Stimulated activated CD4-positive, alpha-beta T cell treated with anti-CD3 and anti-CD28 coated beads, Interleukin-4, amount 100 ng/mL, for 24 hours (primary cell): ENCODE results near the gene TCF4.

Experiments used
- DNase-seq: peaks from one replicate; pipeline ENCODE4 v3.0.0-alpha.2; 2020

Gene TCF4

DNA sequence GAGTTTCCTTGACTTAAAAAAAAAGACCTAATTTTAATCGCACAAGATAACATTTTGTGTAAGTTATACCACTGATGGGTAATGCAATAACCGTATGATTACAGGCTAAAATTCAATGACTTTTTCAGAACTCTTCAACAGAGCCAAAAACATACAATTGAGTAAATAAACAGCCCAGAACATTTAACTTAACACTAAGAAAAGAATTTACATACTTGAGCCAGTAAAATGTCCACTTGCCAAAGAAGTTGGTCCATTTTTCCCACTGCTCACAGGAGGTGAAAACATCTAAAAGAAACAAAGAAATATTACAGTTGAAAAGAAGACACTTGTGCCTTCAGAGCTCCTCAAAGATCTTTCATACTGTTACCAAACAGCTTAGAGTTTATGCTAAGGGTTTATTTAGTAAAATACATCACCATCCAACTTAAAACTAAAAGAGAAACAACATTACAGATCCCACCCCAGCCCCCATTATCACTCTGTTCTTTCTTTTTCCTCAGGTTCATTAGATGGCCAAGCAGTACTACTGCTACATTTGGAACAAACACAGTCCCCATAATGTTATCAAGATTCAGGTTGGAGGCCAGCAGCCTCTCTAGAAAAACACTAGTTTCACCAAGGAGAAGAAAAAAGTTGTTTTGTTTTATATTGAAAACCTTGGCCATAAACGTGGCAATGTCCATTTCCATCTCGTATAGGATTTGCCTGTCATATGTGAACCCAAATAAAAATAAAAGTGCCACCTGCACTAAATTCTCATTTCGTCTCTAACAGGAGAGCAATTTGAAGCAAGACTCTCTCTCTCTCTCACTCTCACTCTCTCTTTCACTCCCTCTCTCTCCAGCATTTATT is 2.7 kb downstream of the TCF4 start:
- no peak for DNase-seq

DNA sequence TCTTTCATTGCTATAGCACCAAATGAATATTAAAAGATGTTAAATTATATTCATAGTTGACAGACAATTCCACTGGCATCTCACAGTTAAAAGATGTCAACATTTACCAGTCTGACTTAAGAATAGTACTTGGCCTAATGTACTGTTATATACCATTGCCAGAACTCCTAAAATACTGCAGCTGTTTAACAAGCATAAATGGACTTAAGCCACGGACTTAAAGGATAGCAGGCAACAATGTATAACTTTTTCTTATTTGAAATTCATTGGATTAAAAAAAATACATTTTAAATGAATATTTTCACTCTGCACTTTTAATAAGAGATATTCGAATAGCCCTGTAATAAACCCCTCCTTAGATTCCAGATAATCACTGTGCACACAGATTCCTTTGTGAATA is 3.8 kb downstream of the TCF4 start:
- no peak for DNase-seq

DNA sequence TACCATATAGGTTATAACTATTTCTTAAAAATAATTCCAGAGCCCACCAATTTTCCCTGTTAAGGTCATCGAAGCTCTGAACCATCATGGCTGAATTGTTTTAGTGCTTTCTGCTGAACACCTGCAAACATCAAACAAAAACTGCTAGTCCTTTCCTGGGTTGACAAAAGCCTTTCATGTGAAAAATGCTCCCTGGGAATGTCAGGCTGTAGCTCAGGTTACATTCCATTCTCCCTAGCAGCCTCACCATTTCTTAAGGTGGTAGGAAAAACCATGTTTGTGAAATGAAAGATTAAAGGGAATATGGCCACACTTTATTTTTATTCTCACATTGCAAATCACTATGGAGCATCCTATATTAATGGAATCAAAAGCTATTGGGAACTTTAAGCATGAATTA is 5.7 kb downstream of the TCF4 start:
- DNase-seq, result no peak

DNA sequence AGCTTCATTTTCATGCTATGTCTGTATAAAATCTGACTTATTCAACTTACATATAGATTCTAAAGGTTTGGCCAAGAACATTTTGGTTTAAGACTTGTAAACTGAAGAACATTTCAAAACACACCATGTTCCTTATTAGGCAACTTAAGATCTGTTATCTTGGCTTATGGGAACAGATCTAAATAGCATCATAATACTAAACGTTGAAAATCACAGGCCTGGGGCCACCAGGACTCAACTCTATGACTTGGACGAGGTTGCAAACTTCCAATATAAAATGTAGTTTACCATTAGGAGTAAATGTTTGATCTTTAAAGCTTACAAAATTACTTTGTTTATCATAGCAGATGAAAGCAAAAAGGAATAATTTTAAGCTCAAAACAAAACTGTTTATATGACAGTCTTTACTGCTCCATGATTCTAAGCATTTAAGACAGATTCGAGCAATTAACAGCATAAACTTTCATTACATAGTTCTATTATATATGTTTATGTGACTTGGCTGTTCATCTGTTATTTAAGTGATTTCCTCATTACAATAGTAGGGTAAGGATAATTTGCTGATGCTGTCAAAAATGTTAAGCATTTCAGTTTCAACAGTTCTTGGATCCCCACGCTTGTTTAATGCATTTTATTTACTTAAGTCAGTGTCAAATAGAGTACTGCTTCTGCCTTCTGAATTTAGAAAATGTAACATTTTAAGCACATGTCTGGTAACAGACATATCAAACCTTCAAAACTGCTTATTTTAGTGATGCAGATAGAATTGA is 8.3 kb downstream of the TCF4 start:
- DNase-seq, result no peak

DNA sequence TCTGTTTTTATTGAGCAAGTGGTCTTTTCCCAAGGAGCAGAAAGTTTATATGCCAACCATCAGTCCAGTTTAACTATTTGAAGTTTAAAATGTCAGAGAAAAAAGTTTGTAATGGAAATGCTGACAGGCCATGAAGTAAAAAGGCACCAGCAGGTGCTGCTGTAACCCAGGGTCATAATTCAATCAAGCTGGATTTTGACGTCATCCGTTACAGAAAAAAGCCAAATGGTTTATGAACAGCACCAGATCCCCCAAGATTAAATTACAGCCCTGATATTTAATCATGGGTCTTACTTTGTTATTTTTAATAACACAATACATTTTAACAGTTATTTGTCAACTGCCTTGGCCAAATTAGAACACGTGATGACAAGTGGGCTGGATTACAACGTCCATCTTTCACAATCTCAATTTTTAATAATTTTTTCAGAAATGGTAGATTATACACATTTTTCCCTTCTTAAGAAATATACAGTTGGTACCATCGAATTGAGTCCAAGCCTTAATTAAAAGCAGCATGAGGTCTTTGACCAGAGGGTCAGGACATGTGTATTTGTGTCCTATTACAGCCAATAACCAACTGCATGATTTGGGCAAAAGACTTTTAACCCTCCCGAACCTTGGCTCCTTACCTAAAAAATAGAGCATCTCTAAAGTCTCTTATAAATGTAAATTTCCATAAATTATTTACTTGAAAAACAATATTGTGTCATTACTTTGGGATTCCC is 10.0 kb downstream of the TCF4 start:
- no peak for DNase-seq

DNA sequence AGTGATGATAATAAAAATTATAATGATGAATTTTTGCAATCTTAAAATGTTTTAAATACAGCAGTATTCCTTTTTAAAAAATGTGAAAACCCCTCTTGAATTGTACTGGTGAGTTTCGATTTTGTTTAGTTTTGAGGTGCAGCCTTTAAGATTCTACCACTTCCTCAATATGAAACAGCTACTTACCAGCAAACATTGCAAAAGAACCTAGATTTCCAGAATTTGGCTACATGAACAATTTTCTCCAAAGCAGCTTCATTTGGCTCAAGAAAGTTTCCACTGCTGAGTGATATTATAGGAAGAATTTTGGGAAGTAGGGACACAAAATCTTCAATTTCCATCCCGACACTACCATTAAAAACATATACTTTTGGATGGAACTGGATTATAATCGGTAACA is 12.0 kb downstream of the TCF4 start:
- DNase-seq, result no peak

DNA sequence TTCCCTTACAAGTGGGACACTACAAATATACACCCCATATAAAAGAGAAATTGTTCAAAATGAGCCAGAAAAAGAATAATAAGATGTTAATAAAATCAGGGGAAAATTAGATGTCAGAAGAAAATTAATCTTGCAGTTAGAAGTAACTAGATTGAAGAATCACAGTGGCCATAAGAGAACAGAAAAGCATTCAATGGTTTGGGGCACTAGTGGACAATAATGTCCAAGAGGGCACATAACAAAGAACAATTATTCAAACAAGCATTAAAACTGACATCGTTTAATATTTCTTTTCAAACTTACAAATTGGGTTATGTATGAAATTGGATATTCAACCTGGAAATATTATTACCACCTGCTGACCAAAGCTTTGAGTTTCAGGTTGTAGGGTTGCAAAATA is 12.9 kb downstream of the TCF4 start:
- no peak for DNase-seq

DNA sequence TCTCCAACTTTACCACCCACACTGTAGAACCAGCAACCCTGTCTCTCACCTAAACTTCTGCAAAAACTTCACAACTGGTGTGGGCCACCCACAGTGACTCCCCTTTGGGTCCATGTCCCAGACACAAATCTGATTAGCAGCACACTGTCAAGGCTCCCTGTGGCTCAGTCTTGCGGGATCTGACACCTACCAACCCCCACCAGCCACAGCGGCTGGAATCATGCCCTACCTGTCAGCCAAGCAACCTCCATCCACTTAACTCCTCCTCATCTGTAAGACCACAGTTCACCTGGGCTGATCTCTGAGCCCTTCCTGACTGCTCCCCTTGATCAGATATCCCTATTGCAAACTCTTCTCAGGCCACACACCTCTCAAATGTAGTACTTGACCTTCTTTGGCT is 14.6 kb downstream of the TCF4 start:
- no peak for DNase-seq

DNA sequence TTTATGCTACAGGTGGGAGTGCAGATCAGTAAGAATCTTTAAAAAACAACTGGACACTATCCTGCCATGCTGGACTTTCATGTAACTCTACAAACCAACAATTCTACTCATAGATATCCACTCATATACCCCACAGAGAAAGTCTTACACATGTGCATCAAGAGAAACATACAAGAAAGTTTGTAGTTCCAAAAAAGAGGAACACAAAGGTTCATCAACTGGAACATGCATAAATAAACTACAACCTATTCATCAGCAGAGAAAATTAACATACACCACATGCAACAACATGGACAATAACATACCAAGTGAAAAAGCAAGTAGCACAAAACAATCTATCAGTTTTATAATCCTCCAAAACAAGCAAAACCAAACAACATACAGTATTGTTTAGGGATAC is 17.0 kb downstream of the TCF4 start:
- no peak for DNase-seq

DNA sequence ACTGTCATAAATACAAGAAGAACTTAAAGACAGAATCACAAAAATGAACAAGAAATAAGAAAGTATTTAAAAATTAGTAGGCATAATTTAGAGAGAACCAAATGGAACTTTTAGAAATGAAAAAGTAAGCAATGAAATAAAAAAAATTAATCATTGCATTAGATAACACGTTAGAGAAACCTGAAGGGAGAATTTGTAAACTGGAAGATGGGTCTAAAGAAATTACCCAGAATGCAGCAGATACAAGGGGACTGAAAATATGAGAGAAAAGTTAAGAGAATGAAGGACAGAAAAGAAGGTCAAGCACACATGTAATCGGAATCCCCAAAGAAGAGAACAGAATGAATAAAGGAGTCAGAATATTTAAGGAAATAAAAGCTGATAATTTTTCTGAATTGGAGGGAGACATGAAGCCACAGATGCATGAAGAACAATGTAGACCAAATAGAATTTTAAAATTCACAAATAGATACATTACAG is 21.5 kb downstream of the TCF4 start:
- DNase-seq, result no peak

DNA sequence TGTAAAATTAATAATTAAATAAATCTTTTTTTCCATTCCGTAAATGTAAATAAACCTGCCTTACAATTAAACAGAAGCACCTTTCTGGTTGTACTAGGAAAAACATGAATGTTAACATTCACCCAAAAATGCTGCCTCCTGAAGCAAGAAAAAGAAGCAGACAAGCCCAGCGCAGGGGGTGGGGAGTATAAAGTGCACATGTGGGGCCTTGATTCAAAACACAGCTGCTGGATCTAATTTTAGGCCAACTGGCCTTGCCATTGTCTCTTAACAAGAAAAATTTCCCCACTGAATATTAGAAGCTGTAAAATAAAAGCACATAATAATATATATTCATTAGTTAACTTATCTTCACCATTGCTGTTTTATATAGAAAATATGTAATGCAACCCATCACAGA is 28.3 kb downstream of the TCF4 start:
- no peak for DNase-seq

DNA sequence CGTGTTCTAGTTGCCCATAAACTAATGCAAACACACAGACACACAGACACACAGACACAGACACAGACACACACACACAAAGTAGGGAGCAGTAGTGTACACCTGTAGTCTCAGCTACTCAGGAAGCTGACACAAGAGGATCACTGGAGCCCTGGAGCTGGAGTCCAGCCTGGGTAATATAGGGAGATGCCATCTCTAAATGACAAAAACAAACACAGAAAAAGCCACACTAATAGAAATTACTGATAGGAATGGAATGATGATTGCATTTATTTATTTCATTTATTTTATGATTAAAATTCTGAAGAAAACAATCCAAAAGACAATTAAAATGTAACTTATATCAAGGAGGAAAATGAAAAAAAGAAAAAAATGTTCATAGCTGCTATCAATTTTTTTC is 30.8 kb downstream of the TCF4 start:
- DNase-seq, result no peak

DNA sequence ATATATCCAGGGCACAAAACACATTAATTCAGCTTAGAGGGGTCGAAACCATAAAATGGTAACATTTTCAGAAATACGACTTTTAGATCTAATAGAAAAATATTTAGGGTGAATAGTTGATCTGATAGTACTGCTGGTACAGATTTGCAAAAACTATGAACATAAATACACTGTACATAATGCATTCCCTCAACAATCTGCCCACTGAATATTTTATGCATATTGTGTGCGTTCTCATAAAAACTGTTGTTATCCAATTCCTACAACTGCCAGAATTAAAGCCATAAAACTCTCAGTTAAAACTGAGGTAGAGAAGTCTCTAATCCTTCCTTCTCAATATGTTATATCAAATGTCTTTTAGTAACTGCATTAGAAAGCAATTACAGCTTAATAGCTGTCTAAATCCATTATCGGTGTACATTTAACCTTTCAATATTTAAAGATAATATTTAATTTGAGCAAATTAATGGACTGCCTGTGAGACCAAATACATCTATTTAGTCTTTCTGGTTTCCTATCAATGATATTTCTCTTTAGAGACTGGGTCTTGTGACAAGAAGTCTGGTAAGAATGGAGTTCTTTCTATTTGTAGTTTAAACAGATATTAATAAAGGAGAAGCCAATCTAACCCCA is 32.5 kb downstream of the TCF4 start:
- no peak for DNase-seq

DNA sequence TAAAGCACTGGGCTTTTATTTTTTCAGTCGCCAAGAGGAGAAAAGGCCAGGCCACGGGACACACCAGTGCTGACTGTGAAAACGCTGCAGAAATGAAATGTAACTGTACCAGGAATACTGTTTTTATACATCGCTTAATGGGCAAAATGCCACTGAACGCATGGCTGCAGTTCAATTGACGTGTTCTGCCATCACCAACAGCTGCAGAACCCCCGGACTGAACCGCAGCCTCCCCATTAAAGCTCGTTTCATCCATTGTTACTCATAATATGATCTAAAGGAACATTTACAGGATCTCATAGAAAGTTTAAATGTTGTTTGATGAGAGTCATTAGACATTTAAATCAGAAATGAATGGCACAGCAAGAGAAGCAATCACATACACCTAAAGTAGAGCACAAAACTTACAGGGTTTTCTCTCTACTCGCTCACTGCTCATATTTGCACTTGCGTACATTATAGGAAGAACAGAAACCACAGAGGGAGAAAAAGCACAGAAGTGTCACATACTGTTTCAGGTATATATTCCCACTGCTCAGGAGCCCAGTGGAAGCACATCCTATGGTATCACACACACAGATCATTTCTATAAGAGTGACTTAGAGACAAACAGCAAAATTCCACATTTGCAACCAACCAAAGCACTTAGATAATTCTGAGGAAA is 35.3 kb downstream of the TCF4 start:
- no peak for DNase-seq

DNA sequence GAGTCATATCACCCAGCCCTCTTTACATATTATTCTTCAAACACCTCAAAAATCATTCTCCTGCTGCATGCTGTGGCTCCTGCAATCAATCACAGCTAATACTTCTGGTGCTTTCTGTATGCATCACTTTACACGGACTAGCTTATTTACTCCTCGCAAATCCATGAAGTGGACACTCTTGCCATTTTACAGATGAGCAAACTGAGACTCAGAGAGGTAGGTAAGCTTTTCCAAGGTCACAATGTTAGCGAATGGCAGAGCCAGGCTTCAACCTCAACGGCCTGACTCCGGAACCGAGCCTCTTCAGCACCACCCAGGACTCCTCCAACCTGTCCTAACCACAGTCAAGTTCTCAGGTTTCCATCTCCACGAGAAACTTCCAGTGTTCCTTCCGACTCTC is 36.8 kb downstream of the TCF4 start:
- DNase-seq, result no peak

DNA sequence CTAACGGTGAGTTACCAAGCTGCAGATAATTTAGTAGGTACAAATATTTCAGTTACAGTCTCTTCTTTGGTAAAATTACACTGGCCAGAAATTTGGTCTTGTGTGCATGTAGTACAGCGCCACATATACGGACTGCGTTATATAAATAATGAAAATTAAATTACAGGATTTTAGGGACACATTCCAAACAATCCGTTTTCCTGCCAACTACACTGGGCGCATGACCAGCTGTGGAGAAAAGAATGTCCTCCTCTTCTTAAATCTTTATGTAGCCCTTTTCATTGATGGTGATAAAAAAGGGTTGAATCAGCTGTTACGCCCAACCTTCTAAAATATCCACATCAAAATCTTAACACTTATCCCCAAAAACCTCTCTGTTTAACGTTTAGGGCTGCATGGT is 37.5 kb downstream of the TCF4 start:
- no peak for DNase-seq

DNA sequence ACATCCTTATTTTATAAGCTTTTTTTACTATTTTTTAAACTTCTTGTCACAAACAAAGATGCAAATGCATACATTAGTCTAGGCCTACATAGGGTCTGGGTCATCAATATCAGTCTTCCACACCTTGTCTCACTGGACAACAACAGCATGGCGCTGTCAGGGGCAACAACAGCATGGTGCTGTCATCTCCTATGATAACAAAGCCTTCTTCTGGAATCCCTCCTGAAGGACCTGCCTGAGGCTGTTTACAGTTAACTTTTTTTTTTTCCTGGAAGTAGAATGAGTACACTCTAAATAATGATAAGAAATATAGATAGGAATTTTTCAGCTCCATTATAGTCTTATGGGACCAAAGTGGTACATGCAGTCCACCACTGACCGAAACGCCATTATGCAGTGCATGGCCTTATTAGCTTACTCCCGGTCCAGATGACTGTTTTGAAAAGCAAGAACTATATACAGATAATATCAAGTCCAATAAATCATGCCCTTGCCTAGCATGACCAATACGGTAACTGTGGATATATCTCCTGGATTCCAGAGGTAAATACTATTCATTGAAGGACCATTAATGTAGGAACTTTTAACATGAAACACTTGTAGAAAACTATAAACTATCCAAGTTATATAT is 38.4 kb downstream of the TCF4 start:
- no peak for DNase-seq

DNA sequence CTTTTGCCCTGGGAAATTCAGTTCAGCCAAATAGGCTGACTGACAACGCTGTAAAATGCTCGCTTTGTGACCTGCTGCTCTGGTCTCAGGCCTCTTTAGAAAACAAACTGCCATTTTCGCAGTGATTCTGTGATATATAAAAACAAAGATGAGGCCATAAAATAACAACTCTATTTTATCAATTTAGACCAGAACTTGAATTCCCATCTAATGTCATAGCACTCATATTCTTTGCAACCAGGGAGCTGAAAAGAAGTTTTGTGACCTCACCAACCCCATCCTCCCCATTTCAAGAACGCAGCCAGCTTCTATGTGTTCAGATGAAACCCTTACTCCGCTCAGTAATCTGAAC is 40.3 kb downstream of the TCF4 start:
- DNase-seq, result no peak

DNA sequence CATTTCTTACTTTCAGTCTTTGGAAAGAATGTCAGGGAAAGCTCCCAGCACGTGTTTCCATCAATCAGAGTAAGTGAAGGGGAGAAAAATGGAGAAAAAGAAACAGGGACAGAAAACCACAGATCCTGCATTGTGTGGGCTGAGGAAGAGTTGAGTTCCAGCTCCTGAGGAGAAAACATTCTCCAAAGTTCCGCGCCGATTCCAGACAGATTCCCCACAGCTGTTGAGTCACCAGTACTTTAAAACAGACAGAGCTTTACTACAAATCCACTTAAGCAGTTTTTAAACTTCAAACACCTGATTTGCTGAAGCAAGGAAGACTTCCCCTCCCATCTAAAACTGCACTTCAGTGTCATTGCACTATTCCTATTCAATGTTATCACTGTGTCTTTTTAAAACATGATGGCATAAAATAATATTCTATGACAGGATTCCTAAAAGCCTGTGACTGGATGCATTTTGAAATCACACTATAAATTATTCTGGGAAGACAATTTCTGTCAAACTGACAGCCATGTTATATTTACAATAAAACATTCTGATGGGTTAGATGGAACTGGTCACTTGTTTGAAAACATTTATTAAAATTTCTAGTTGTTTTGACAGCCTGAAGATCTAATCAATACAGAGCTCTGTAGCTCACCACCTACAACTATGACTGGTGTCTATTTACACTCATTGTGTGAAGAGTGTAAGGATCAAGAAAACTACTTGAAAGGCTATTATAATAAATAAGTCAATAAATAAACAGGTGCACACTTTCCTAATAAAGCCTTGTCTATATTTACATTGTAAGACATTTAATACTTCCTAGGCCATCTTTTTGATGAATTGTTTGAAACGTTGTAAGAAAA is 40.9 kb downstream of the TCF4 start:
- no peak for DNase-seq

DNA sequence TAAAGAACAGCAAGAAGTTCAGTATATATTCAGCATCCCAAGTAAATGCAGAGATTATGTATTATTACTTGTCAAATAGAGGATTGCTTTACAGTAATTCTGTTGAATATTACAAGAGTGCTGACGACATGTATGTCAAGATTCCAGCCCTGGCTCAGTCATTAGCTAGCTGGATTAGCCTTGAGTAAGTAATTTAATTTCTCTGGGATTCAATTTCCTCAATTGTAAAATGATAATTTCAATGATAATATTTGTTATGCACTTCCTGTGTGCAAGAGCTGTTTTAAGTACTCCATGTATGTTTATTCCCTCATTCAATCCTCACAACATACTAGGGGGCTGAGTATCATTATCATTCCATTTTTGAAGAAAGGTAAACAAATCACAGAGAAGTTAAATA is 44.0 kb downstream of the TCF4 start:
- DNase-seq, result no peak

DNA sequence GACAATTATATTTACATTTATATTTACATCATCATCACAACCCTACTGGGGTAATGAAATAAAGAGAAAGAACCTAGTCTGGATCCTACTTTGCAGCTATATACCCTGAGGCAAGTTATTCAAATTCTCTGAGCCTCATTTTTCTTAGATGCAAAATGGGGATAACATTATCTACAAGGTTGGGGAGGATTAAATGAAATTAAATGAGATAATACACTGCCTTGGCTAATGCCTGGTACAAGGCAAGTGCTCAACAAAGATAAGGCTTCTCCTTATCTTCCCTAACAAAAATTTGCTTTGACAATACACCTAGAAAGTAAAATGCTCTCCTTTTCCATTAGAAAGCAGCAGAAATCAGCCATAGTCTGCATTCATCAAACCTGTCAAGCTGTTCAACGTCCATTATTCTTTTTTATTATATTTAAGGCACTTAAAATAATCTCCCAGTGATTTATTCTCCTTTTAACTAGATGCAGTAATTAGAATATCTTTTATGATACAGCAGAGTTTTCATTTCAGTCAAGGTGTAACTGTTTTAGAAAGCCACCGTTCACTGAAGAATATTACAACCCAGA is 44.8 kb downstream of the TCF4 start:
- no peak for DNase-seq
